ENCODE data around the gene SMARCA1. TPM values are rescaled to one million over a fixed set of nuclear protein-coding genes. Genes with fewer than 3 reads are reported as not detected.

Gene SMARCA1
- total and polyA plus RNA-seq, 2 of the 4 experiments (the other 2 are of a cell fraction): 31.0 to 32.8 TPM

DNA sequence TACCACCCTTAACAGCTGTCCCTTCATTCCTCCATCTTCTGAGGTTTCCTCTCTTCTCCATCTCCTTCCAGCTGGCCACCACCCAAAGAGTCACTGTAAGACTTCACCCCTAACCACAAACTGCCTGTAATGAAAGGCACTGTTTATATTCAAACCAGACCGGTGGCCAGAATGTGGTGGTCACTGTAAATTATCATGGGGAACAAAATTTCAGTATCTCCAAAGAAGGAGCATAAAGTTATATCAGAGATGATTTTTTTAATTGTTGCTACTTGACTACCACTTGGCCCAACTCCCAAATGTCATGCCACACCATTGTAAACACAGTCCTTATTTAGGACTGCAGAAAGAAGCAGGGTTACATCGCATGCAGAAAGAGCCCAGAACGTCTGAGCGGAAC is 44.8 kb downstream of the SMARCA1 start:
- peaks cover 3% of the 10 kb centered on the region; the same call in 1 of the 2 replicates for H3K9me1 ChIP-seq (ENCODE audit: insufficient read depth, low read length)
- H4K8ac ChIP-seq (ENCODE audit: low read depth in 2 of 2, low read length in 2 of 2): no peak overlapping the region
- H2BK120ac ChIP-seq (ENCODE audit: low read depth, low read length): no peak overlapping the region
- H2AK5ac ChIP-seq (ENCODE audit: low read depth, low read length): no peak overlapping the region
- no peak overlapping the region for H3K27ac ChIP-seq (ENCODE audit: insufficient read depth, low read length)
- H2BK20ac ChIP-seq (ENCODE audit: low read depth, low read length): no peak overlapping the region
- no peaks in the 10 kb centered on the region for H3K27me3 ChIP-seq (ENCODE audit: control insufficient read depth, insufficient read depth, low read length)
- no TSS peak for BruUV-seq (replicated peaks)
- H3K9ac ChIP-seq (ENCODE audit: low read depth, low read length): no peak overlapping the region
- TF ChIP-seq RFX5 (IDR thresholded peaks at IDR 0.05; ENCODE audit: low read depth, low read length) (no peak), NFE2L2 (IDR thresholded peaks at IDR 0.05; ENCODE audit: low read depth, low read length) (no peak), FOS (IDR thresholded peaks at IDR 0.05; ENCODE audit: low read depth, low read length) (no peak), BHLHE40 (IDR thresholded peaks at IDR 0.05; ENCODE audit: low read depth, low read length) (no peak), MXI1 (IDR thresholded peaks at IDR 0.05; ENCODE audit: borderline replicate concordance, low read depth, low read length) (no peak), MAZ (IDR thresholded peaks at IDR 0.05; ENCODE audit: borderline replicate concordance, low read depth, low read length) (no peak), CHD1 (IDR thresholded peaks at IDR 0.05; ENCODE audit: low read depth, low read length) (no peak), RCOR1 (IDR thresholded peaks at IDR 0.05; ENCODE audit: insufficient replicate concordance, low read length) (no peak), CEBPB (IDR thresholded peaks at IDR 0.05; ENCODE audit: low read depth, low read length) (no peak), RAD21 (IDR thresholded peaks at IDR 0.05; ENCODE audit: low read length) (no peak), MAFK (IDR thresholded peaks at IDR 0.05; ENCODE audit: low read depth, low read length) (no peak), SMC3 (IDR thresholded peaks at IDR 0.05; ENCODE audit: low read depth, low read length) (no peak), POLR2A (IDR thresholded peaks at IDR 0.05; ENCODE audit: low read depth, low read length) (no peak)
- TF ChIP-seq, protein P1, sequence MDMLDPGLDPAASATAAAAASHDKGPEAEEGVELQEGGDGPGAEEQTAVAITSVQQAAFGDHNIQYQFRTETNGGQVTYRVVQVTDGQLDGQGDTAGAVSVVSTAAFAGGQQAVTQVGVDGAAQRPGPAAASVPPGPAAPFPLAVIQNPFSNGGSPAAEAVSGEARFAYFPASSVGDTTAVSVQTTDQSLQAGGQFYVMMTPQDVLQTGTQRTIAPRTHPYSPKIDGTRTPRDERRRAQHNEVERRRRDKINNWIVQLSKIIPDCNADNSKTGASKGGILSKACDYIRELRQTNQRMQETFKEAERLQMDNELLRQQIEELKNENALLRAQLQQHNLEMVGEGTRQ (IDR thresholded peaks at IDR 0.05; ENCODE audit: low read depth, low read length): no peak
- TF ChIP-seq, protein P2, sequence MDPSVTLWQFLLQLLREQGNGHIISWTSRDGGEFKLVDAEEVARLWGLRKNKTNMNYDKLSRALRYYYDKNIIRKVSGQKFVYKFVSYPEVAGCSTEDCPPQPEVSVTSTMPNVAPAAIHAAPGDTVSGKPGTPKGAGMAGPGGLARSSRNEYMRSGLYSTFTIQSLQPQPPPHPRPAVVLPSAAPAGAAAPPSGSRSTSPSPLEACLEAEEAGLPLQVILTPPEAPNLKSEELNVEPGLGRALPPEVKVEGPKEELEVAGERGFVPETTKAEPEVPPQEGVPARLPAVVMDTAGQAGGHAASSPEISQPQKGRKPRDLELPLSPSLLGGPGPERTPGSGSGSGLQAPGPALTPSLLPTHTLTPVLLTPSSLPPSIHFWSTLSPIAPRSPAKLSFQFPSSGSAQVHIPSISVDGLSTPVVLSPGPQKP (IDR thresholded peaks at IDR 0.05; ENCODE audit: borderline replicate concordance, low read depth, low read length): no peak
- TF ChIP-seq, protein P3, sequence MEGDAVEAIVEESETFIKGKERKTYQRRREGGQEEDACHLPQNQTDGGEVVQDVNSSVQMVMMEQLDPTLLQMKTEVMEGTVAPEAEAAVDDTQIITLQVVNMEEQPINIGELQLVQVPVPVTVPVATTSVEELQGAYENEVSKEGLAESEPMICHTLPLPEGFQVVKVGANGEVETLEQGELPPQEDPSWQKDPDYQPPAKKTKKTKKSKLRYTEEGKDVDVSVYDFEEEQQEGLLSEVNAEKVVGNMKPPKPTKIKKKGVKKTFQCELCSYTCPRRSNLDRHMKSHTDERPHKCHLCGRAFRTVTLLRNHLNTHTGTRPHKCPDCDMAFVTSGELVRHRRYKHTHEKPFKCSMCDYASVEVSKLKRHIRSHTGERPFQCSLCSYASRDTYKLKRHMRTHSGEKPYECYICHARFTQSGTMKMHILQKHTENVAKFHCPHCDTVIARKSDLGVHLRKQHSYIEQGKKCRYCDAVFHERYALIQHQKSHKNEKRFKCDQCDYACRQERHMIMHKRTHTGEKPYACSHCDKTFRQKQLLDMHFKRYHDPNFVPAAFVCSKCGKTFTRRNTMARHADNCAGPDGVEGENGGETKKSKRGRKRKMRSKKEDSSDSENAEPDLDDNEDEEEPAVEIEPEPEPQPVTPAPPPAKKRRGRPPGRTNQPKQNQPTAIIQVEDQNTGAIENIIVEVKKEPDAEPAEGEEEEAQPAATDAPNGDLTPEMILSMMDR (conservative IDR thresholded peaks at IDR 0.05; ENCODE audit: low read depth, low read length): no peak
- ChIA-PET POLR2A (ENCODE audit: unreplicated experiment) (no interaction called here), CTCF (no interaction called here)
- no peaks in the 10 kb centered on the region; a peak in 1 of 4 replicates for H3K79me1 ChIP-seq (ENCODE audit: low read depth in 1 of 2, low read length in 2 of 2)
- peaks cover 7% of the 10 kb centered on the region; the same call in 1 of the 2 replicates for H4K20me1 ChIP-seq (ENCODE audit: insufficient read depth, low read length)
- 67% methylated on average over 1 of the region's 4 CpGs; no CpG with 5 or more reads in 1 of the 2 experiments for WGBS, 2 experiments (ENCODE audit: extremely low coverage in 2 of 2, insufficient read length in 1 of 2)
- H4K91ac ChIP-seq (ENCODE audit: insufficient read depth, low read depth, low read length): no peak overlapping the region
- DNase-seq (peak; percentile 69), ATAC-seq (ENCODE audit: low read depth) (peak; percentile 57)
- no peak overlapping the region for H3K4ac ChIP-seq (ENCODE audit: low read depth, low read length)
- H4K5ac ChIP-seq (ENCODE audit: low read depth, low read length): no peak overlapping the region
- intact Hi-C loops (cut with micrococcal nuclease) (no loop called here), dilution Hi-C loops (cut with HindIII; ENCODE audit: low sequenced_read_pairs, unreplicated experiment) (no loop called here), in situ Hi-C loops (cut with MboI; ENCODE audit: low sequenced_read_pairs) (no loop called here)
- H2AK9ac ChIP-seq (replicated peaks; ENCODE audit: low read depth, low read length, poor library complexity): no peak overlapping the region
- no peak overlapping the region for H3K4me3 ChIP-seq (ENCODE audit: insufficient read depth, low read depth, low read length)
- no peak overlapping the region for H3K56ac ChIP-seq (ENCODE audit: extremely low read depth, insufficient read depth, low read length)
- no peaks in the 10 kb centered on the region for H3K9me3 ChIP-seq (ENCODE audit: control insufficient read depth, insufficient read depth, low read length)
- no peak overlapping the region for H3K14ac ChIP-seq (replicated peaks; ENCODE audit: low read depth, low read length)
- H3K36me3 ChIP-seq (ENCODE audit: control insufficient read depth, insufficient read depth, low read length): peaks cover 11% of the 10 kb centered on the region
- H3K18ac ChIP-seq (ENCODE audit: low read depth, low read length): no peak overlapping the region
- H2BK5ac ChIP-seq (ENCODE audit: low read depth, low read length, poor library complexity, severe bottlenecking): no peak overlapping the region
- peak overlapping the region; percentile 82 for H3K4me2 ChIP-seq (ENCODE audit: low read depth, low read length)
- H3K4me1 ChIP-seq (ENCODE audit: control insufficient read depth, insufficient read depth, low read length): peaks cover 3% of the 10 kb centered on the region; the same call in 1 of the 2 replicates
- H2BK15ac ChIP-seq (ENCODE audit: low read depth, low read length): no peak overlapping the region
- no peak overlapping the region for H3K23ac ChIP-seq (ENCODE audit: low read depth, low read length)
- H2AFZ ChIP-seq (replicated peaks; ENCODE audit: low read length, poor library complexity): no peak overlapping the region

Data from IMR-90 (cell line).